Testis (tissue), 2 donors: ENCODE results near the gene SEMA3D.

ENCODE experiments used
- POLR2A ChIP-seq: fragments of 450-650 bp; IDR thresholded peaks from one replicate; pipeline ENCODE4 v1.6.1; 2017; ENCODE audit warnings: antibody characterized with exemption, mild to moderate bottlenecking, moderate library complexity
- TF ChIP-seq, protein P1 (sequence below), 3 experiments: fragments of 450-650 bp in 2 of 3; fragments of 200-600 bp in 1 of 3; sonication (generic) in 1 of 3; IDR thresholded peaks; one replicate each; pipeline ENCODE4 v1.5.1; 2016 to 2019; ENCODE audit warnings: antibody characterized with exemption in 3 of 3, mild to moderate bottlenecking in 2 of 3, moderate library complexity in 1 of 3

DNA sequence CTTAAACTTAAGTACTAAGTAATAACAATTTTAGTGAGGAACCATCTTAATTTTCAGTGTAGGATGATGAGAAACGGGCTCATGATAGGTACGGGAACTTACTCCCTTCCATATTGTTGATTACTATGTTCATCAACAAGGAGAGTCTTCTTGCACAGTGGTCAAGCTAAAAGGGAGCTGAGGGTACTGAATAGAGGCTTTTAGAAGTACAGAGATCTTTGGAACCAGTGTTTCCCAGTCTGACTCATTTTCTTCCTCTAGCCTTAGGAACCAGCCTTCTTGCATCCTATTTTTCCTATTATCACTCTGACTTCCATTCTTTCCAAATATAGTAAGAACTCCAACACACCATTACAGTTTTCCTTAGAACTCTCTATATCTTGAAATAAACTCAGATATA is 17.6 kb upstream of the SEMA3D start:
- TF ChIP-seq, protein P1, sequence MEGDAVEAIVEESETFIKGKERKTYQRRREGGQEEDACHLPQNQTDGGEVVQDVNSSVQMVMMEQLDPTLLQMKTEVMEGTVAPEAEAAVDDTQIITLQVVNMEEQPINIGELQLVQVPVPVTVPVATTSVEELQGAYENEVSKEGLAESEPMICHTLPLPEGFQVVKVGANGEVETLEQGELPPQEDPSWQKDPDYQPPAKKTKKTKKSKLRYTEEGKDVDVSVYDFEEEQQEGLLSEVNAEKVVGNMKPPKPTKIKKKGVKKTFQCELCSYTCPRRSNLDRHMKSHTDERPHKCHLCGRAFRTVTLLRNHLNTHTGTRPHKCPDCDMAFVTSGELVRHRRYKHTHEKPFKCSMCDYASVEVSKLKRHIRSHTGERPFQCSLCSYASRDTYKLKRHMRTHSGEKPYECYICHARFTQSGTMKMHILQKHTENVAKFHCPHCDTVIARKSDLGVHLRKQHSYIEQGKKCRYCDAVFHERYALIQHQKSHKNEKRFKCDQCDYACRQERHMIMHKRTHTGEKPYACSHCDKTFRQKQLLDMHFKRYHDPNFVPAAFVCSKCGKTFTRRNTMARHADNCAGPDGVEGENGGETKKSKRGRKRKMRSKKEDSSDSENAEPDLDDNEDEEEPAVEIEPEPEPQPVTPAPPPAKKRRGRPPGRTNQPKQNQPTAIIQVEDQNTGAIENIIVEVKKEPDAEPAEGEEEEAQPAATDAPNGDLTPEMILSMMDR (IDR thresholded peaks at IDR 0.05), result no peak
- TF ChIP-seq POLR2A, result no peak
